WI38 (cell line): ENCODE results near the gene SLC34A1.

ENCODE experiments used
- H3K4me3 ChIP-seq: 2 replicates; pipeline ENCODE4 v1.5.1; 2011; ENCODE audit warnings: low read depth, mild to moderate bottlenecking, control low read depth, low read length
- TF ChIP-seq, protein P1 (sequence below): IDR thresholded peaks from 2 replicates; pipeline ENCODE4 v1.5.1; 2012; ENCODE audit warnings: low read depth, mild to moderate bottlenecking, control low read depth, low read length

SLC34A1 gene

GRCh38 chr5:177428574-177429217, 44.5 kb downstream of the SLC34A1 start:
- no peak overlapping the region for H3K4me3 ChIP-seq
- TF ChIP-seq, protein P1, sequence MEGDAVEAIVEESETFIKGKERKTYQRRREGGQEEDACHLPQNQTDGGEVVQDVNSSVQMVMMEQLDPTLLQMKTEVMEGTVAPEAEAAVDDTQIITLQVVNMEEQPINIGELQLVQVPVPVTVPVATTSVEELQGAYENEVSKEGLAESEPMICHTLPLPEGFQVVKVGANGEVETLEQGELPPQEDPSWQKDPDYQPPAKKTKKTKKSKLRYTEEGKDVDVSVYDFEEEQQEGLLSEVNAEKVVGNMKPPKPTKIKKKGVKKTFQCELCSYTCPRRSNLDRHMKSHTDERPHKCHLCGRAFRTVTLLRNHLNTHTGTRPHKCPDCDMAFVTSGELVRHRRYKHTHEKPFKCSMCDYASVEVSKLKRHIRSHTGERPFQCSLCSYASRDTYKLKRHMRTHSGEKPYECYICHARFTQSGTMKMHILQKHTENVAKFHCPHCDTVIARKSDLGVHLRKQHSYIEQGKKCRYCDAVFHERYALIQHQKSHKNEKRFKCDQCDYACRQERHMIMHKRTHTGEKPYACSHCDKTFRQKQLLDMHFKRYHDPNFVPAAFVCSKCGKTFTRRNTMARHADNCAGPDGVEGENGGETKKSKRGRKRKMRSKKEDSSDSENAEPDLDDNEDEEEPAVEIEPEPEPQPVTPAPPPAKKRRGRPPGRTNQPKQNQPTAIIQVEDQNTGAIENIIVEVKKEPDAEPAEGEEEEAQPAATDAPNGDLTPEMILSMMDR = no peak

DNA sequence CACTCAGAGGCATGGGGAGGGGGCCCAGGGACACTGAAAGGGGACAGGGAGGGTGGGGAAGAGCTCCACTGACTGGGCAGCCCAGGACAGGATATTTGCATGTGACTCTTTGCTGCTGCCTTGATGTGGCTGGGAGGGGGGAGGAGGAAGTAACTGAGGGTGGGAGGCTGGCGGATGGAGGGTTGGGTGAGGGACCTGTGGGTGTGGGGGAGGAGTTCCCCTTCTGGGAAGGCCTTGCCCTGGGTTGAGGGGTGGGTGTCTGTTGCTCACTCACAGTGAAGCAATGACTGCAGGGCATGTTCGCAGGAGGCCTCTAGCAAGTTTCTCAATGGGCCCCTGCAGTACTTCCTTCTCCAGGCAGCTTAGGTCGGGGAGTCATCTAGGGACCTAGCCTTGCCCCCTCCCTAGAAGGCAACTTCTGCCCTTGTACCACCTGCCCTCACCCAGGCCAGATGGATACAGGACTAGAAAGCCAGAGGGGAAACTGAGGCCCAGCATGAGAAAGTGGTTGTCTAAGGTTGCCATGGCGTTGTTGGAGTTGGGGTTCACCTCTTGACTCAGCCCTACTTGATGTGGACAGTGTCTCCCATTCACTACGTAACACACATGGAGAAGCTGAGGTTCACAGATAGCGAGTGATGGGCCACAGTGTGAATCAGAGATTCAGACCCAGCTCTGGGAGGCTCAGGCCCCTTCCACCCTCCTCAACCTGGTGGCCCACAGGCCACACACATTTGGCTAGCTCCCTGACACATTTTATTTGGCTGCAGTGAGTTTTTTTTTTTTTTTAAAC, 45.2 kb downstream of the SLC34A1 start:
- TF ChIP-seq, protein P1 = no peak
- no peak overlapping the region for H3K4me3 ChIP-seq

DNA sequence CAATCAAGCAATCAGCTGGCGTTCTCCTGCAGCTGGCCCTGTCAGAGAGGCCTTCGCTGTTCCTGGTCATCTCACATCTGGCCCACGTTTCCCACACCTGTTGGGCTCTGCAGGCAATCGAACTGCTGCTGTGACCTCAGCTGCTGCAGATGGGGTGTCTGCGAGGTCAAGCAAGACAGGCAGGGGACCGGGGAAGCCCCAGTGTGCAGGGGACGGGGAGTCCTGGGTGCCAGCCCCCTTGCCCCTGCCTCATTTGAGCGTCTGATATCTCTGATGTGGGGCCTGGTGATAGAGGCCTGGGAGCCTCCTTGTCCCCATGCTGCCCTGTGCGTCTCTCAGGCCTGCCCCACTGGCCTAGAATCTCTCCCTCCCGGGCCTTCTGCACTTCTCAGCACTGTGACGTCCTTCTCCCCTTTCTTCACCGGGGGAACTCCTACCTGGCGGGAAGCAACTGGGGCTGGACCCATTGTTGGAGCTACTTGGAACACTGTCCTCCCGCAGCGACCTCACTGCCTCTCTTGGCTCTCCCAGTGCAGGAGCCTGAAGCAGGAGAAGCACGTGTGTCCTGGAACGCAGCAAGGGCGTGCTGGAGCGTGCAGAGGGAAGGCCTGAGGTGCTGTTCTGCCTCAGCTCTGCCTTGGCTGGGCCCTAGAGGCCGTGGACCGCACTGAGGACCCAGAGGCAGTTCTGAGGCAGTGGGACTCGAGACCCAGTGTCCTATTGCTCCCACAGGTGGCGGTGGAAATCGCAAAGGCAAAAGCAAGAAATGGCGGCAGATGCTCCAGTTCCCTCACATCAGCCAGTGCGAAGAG, 46.1 kb downstream of the SLC34A1 start:
- no peak overlapping the region for H3K4me3 ChIP-seq

DNA sequence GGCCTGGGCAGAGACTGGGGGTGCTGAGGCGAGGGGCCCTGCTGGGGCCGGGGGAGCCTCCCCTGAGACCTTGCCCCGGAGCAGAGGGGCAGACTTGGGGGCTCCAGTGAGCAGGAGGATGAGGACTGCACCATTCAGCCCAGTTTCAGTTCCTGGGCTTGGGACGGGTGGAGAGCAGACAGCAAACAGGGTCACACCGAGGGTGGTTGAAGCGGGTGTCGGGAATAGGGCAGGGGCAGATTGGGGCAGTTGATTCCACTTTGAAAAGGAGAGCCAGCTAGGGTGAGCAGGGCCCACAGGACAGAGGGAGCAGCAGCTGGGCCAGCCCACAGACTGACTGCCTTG, 46.7 kb downstream of the SLC34A1 start:
- H3K4me3 ChIP-seq = no peak overlapping the region
- TF ChIP-seq, protein P1 = no peak

More for the DNA sequence above, 46.1 kb downstream of the SLC34A1 start:
- TF ChIP-seq, protein P1 = no peak

GRCh38 chr5:177431317-177432142, 47.3 kb downstream of the SLC34A1 start:
- TF ChIP-seq, protein P1 = no peak
- no peak overlapping the region for H3K4me3 ChIP-seq

DNA sequence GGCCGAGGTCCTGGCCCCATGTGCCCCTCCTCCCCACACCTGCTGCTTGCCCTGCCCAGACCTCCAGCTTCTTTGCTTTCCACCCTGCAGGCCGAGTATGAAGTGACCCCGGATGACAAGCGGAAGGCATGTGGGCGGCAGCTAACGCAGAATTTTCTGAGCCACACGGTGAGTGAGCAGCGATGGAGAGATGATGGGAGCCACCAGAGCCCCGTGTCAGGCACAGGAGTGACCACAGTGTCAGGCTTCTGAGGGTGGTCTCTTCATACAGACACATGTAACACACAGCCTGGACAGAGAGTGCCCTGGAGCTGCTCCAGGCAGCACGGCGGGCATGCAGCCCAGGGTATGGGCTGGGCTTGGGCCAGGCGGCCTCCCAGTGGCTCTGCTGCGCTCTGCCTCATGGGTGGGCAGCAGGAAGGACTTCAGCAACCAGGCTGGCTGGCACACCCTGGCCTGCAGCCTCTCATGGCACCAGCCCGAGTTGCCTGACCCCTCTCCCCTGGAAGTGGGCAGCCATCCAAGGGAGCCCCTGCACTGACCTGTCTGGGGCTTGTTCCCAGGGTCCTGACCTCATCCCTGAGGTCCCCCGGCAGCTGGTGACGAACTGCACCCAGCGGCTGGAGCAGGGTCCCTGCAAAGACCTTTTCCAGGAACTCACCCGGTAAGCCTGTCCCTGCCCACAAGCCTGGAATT, 48.1 kb downstream of the SLC34A1 start:
- no peak overlapping the region for H3K4me3 ChIP-seq
- TF ChIP-seq, protein P1 = no peak
